Endodermal cell (in vitro differentiated cells): ENCODE data around the gene SALL3. TPM values are rescaled to one million over a fixed set of nuclear protein-coding genes. Genes with fewer than 3 reads are reported as not detected.

Source experiments
- DNase-seq: peaks from one replicate; pipeline ENCODE4 v3.0.0-alpha.2; 2017
- H3K27ac ChIP-seq: 2 replicates; pipeline ENCODE4 v1.5.1; 2013; ENCODE audit warnings: mild to moderate bottlenecking, low read depth, low read length, moderate library complexity
- H3K27me3 ChIP-seq: 2 replicates; pipeline ENCODE4 v1.6.1; 2013; ENCODE audit warnings: mild to moderate bottlenecking, low read length, moderate library complexity; ENCODE audit not compliant: insufficient read depth, control insufficient read depth, poor library complexity, severe bottlenecking
- H3K36me3 ChIP-seq: 2 replicates; pipeline ENCODE4 v1.7.0; 2013; ENCODE audit warnings: mild to moderate bottlenecking, low read length, moderate library complexity; ENCODE audit not compliant: control insufficient read depth, insufficient read depth
- H3K4me1 ChIP-seq: one replicate; pipeline ENCODE4 v1.7.0; 2013; ENCODE audit warnings: low read length; ENCODE audit not compliant: control insufficient read depth, insufficient read depth
- H3K4me3 ChIP-seq: 2 replicates; pipeline ENCODE4 v1.5.1; 2013; ENCODE audit warnings: mild to moderate bottlenecking, low read length, moderate library complexity
- H3K9ac ChIP-seq: 2 replicates; pipeline ENCODE4 v1.6.1; 2013; ENCODE audit warnings: mild to moderate bottlenecking, low read length, moderate library complexity; ENCODE audit not compliant: poor library complexity, severe bottlenecking; ENCODE audit errors: extremely low read depth
- H3K9me3 ChIP-seq: 2 replicates; pipeline ENCODE4 v1.6.1; 2013; ENCODE audit warnings: mild to moderate bottlenecking, low read length, moderate library complexity; ENCODE audit not compliant: control insufficient read depth
- H3K27ac Mint-ChIP-seq: 2 replicates; pipeline ENCODE4 v1.8.0; 2020; ENCODE audit warnings: mixed read lengths
- H3K27me3 Mint-ChIP-seq: 2 replicates; pipeline ENCODE4 v1.8.0; 2021; ENCODE audit warnings: mild to moderate bottlenecking, mixed read lengths; ENCODE audit not compliant: insufficient read depth
- H3K36me3 Mint-ChIP-seq: 2 replicates; pipeline ENCODE4 v1.8.0; 2020; ENCODE audit warnings: low read depth, mixed read lengths
- H3K4me1 Mint-ChIP-seq: 2 replicates; pipeline ENCODE4 v1.8.0; 2020; ENCODE audit warnings: mixed read lengths
- H3K4me3 Mint-ChIP-seq: 2 replicates; pipeline ENCODE4 v1.8.0; 2020; ENCODE audit warnings: mild to moderate bottlenecking, moderate library complexity, mixed read lengths
- H3K9me3 Mint-ChIP-seq: 2 replicates; pipeline ENCODE4 v1.8.0; 2020; ENCODE audit warnings: mild to moderate bottlenecking, mixed read lengths
- CTCF ChIP-seq: fragments of 200-600 bp; sonication (generic); conservative IDR thresholded peaks from 2 replicates; pipeline ENCODE4 v1.5.0; 2021; ENCODE audit warnings: antibody characterized with exemption, mild to moderate bottlenecking
- WGBS, 2 experiments: methylation state at CpG; one replicate each; pipeline versions ENCODE4 v1.1.5 to v1.1.7; 2013; ENCODE audit warnings: missing lambda C conversion rate in 2 of 2, mixed read lengths in 1 of 2; ENCODE audit not compliant: insufficient coverage in 1 of 2, insufficient read length in 1 of 2; 5-methylcytosine and 5-hydroxymethylcytosine counted together
- total RNA-seq, 2 donors: library from RNA; stranded (reverse); fragmentation: NEBNext Ultra II Directional in 1 of 2; extraction: Animal tissue kit (Norgen Biotek cat#: 25700) in 1 of 2; gene quantifications; 2 replicates in 1 of 2; 3 replicates in 1 of 2; pipeline ENCODE4 v1.2.1, GENCODE V29; 2021

SALL3 gene
- total RNA-seq, 2 donors from 2014 or later = 9.5 to 36.4 TPM

DNA sequence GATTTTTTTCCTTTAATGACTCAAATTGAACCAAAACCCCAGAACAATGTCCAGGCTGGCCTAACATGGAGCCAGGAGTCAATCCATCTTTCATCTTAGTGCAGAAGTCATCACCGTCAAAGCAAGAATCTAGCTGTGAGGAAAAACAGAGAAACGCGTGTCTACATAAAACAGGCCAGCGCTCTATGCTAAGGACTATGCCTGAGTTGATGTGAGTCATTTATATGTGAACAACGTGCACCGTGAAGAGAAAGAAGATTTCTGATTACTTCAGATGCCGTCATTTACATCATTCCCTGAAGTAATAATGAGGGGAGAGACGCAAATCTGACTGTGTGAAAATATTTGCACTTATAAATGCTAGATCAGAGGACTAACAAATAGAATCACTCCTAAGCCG lies 34.0 kb upstream of the SALL3 start:
- Histone ChIP-seq H3K9me3 (no peaks in the 10 kb centered on the region), H3K27ac (no peak overlapping the region), H3K9ac (no peak overlapping the region), H3K27me3 (no peaks in the 10 kb centered on the region), H3K4me1 (no peaks in the 10 kb centered on the region), H3K36me3 (no peaks in the 10 kb centered on the region), H3K4me3 (no peak overlapping the region)
- Mint-ChIP-seq H3K27me3 (no peaks in the 10 kb centered on the region), H3K9me3 (peaks cover 4% of the 10 kb centered on the region), H3K4me3 (no peak overlapping the region), H3K4me1 (no peaks in the 10 kb centered on the region), H3K36me3 (no peaks in the 10 kb centered on the region), H3K27ac (no peak overlapping the region)
- WGBS, 2 experiments = 96 to 99% methylated on average over 7 to 8 of the region's 9 CpGs
- no peak for TF ChIP-seq CTCF
- no peak for DNase-seq

- peaks cover 11% of the 10 kb centered on the region for H3K9me3 Mint-ChIP-seq
- H3K27ac Mint-ChIP-seq = no peak overlapping the region
- Histone ChIP-seq H3K4me3 (no peak overlapping the region), H3K4me1 (no peaks in the 10 kb centered on the region), H3K9ac (no peak overlapping the region), H3K9me3 (peaks cover 5% of the 10 kb centered on the region), H3K36me3 (no peaks in the 10 kb centered on the region), H3K27ac (no peak overlapping the region), H3K27me3 (no peaks in the 10 kb centered on the region)
- no peak for DNase-seq
- no peaks in the 10 kb centered on the region for H3K4me1 Mint-ChIP-seq
- TF ChIP-seq CTCF = no peak
- H3K36me3 Mint-ChIP-seq = no peaks in the 10 kb centered on the region
- no peaks in the 10 kb centered on the region for H3K27me3 Mint-ChIP-seq
- WGBS, 2 experiments = 91 to 95% methylated on average over 9 to 15 of the region's 15 CpGs
- H3K4me3 Mint-ChIP-seq = no peak overlapping the region
Observed at GRCh38 chr18:78947291-78947690, 32.3 kb upstream of the SALL3 start.

DNA sequence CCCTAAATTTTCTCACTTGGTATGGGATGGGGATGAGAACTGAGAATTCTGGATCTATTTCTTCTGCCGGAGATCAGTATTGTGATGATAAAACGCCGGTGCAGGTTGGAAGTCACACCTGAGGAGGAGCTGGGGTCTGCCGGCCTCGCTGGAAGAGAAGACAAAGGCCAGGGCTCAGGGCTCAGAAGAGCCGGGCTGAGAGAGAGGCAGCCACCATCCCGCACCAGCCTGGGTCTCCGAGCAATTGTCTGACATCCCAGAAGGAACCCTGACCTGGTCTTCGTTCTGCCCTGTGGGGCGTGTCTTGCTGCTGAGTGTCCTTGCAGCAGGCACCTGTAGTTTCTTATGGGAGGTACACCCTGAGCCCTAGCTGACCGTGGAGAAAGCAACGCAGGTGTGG lies 31.4 kb upstream of the SALL3 start:
- 53 to 71% methylated on average over 8 to 12 of the region's 12 CpGs for WGBS, 2 experiments
- Histone ChIP-seq H3K9me3 (peaks cover 5% of the 10 kb centered on the region), H3K4me1 (no peaks in the 10 kb centered on the region), H3K27ac (no peak overlapping the region), H3K4me3 (no peak overlapping the region), H3K27me3 (no peaks in the 10 kb centered on the region), H3K36me3 (no peaks in the 10 kb centered on the region), H3K9ac (no peak overlapping the region)
- TF ChIP-seq CTCF = no peak
- Mint-ChIP-seq H3K4me3 (no peak overlapping the region), H3K36me3 (no peaks in the 10 kb centered on the region), H3K27me3 (no peaks in the 10 kb centered on the region), H3K4me1 (no peaks in the 10 kb centered on the region), H3K27ac (no peak overlapping the region), H3K9me3 (peaks cover 11% of the 10 kb centered on the region)
- DNase-seq = no peak
